Subcutaneous adipose tissue (tissue), 4 donors: ENCODE results near the gene WSB1. TPM values are rescaled to one million over a fixed set of nuclear protein-coding genes. Genes with fewer than 3 reads are reported as not detected.

ENCODE experiments used
- total RNA-seq, 4 donors: library from RNA; depleted of rRNA; stranded (reverse); fragments of >200 nt; gene quantifications; one replicate each; pipeline ENCODE4 v1.1.0, GENCODE V29; 2016
- TF ChIP-seq, protein P1 (sequence below): fragments of 450-650 bp; IDR thresholded peaks from one replicate; pipeline ENCODE4 v1.5.1; 2016; ENCODE audit warnings: low read depth, mild to moderate bottlenecking, control low read depth, antibody characterized with exemption, moderate library complexity

The WSB1 gene
- total RNA-seq, 4 donors from 2014 or later: 134 to 187 (median 158) TPM

DNA sequence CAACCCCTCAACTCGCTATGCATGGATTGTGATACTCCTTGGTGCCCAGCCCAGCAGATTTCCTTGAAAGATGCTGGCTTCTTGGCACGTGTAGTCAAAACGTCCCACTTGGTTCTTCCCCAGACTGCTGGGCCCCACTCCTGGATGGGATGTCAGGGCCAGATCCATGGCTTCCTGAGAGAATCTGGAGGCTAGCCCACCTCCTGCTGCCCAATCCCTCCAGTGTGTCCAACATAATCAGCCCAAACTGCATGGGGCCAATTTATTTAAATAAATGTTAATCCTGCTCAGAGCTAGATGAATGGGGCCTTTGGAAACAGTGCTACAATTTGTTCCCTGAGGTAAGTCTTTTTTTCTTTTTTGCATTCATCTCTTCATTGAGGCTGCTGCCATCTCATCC lies 49.4 kb downstream of the WSB1 start:
- TF ChIP-seq, protein P1, sequence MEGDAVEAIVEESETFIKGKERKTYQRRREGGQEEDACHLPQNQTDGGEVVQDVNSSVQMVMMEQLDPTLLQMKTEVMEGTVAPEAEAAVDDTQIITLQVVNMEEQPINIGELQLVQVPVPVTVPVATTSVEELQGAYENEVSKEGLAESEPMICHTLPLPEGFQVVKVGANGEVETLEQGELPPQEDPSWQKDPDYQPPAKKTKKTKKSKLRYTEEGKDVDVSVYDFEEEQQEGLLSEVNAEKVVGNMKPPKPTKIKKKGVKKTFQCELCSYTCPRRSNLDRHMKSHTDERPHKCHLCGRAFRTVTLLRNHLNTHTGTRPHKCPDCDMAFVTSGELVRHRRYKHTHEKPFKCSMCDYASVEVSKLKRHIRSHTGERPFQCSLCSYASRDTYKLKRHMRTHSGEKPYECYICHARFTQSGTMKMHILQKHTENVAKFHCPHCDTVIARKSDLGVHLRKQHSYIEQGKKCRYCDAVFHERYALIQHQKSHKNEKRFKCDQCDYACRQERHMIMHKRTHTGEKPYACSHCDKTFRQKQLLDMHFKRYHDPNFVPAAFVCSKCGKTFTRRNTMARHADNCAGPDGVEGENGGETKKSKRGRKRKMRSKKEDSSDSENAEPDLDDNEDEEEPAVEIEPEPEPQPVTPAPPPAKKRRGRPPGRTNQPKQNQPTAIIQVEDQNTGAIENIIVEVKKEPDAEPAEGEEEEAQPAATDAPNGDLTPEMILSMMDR: no peak

- TF ChIP-seq, protein P1: no peak
These were observed 50.2 kb downstream of the WSB1 start for GRCh38 chr17:27343977-27344607.

- TF ChIP-seq, protein P1: no peak
These were observed 51.4 kb downstream of the WSB1 start for GRCh38 chr17:27345141-27345904.

GRCh38 chr17:27346228-27346899 lies 52.5 kb downstream of the WSB1 start:
- TF ChIP-seq, protein P1: no peak

- TF ChIP-seq, protein P1: no peak
These were observed 54.3 kb downstream of the WSB1 start for GRCh38 chr17:27348196-27348595.

GRCh38 chr17:27349540-27350021 lies 55.7 kb downstream of the WSB1 start:
- TF ChIP-seq, protein P1: no peak

- TF ChIP-seq, protein P1: no peak
These were observed 57.8 kb downstream of the WSB1 start for GRCh38 chr17:27351759-27352158.
